Glomerular visceral epithelial cell (primary cell): Measurements from ENCODE around the gene CRTC3.
"Not testable (repeated sequence)": the region's sequence is repeated elsewhere in the genome, so short reads cannot be mapped to it uniquely, and the experiment has no call there.

Source experiments
- DNase-seq: peaks from one replicate; pipeline ENCODE4 v3.0.0-alpha.2; 2016; ENCODE audit errors: extremely low spot score

CRTC3 gene, protein sequence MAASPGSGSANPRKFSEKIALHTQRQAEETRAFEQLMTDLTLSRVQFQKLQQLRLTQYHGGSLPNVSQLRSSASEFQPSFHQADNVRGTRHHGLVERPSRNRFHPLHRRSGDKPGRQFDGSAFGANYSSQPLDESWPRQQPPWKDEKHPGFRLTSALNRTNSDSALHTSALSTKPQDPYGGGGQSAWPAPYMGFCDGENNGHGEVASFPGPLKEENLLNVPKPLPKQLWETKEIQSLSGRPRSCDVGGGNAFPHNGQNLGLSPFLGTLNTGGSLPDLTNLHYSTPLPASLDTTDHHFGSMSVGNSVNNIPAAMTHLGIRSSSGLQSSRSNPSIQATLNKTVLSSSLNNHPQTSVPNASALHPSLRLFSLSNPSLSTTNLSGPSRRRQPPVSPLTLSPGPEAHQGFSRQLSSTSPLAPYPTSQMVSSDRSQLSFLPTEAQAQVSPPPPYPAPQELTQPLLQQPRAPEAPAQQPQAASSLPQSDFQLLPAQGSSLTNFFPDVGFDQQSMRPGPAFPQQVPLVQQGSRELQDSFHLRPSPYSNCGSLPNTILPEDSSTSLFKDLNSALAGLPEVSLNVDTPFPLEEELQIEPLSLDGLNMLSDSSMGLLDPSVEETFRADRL

DNA sequence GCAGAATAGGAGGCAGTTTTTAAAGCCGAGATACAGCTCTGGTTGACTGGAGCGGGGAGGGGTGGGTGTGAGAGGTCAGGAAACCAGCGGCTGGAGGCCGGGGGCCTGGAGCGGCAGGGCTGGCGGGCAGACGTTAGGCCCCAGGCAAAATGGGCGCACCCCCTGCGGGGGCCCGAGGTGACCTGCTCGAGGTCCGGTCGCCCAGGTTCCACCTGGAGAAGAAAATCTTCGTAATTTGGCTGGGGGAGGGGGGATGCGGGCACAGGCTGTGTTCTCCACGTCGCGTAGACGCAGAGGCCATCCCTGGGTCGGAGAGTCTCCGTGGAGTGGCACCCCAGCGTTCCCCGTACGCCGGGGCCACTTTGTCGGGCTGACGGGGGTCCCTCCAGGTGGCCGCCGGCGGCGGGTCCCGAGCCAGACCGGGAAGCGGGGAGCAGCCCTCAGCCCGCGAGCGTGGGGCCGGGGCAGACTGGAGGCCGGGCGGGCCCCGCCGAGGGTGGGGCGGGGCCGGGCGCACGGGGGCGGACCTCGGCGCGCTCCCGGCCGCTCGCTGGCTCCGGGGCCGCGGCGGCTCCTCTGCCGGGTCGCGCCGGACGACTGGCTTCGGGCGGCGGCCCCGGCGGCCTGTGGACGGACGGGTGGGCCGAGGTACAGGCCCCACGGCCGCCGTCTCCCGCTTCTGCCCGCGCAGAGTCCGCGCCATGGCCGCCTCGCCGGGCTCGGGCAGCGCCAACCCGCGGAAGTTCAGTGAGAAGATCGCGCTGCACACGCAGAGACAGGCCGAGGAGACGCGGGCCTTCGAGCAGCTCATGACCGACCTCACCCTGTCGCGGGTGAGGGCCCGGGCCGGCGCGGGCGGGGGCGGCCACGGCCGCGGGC, at the start of gene CRTC3:
CRTC3 (plus strand) TSS at position 553 of the 879 bp plus-strand sequence; CDS start at position 702, 149 bp downstream.
- peak; percentile 55 for DNase-seq

DNA sequence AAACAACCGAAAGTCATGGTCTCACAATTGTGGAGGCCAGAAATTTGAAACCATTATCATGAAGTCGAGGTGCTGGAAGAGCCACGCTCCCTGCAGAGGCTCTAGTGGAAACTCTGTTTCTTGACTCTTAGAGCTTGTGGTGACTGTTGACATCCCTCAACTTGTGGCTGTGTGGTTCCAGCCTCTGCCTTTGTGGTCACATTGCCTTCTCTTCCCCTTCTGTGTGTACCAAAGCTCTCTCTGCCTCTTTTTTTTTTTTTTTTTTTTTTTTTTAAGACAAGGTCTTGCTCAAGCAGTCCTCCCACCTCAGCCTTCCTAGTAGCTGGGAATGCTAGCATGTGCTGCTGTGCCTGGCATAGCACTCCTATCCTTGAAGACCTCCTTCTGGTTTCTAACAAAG, 48.7 kb upstream of the CRTC3 start:
- DNase-seq, result no peak

DNA sequence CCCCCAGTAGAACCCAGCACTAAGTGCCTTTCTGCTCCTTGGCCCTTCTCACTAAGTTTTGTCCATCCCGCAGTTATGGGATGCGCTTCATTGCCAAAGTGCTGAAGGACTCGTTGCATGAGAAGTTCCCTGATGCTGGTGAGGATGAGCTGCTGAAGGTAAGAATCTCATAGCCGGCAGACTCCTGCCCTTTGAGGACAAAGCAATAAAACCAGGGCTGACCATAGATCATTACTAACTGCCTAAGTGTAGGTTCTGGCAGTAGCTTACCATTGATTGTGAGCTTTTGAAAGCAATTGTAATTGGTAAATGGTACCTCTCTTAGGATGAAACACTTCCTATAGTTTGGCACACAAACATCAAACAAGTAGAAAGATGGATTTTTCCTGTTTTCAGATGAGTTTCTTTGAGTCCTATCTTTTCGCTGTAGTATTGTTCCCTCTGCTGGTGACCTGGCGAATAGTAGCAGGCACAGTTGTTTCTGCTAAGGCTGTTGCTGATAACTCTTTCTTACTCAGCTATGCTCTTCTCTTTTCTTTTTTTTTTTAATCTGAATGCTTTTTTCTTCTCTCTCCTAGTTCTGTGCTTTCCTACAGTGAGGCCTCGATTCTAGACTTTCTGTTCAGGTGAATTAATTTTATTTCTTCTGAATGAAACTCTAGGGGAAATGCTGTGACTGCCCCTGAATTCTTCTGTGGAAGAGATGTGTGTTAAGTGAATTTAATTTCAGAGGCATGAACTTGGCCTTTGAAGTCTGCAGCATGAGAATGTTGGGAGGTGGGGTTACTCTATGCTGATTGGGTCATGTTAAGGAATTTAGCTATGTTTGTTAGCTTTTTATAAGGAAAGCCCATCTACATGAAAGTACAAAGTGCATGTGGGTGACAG, 47.4 kb upstream of the CRTC3 start:
- DNase-seq, result peak; percentile 59

DNA sequence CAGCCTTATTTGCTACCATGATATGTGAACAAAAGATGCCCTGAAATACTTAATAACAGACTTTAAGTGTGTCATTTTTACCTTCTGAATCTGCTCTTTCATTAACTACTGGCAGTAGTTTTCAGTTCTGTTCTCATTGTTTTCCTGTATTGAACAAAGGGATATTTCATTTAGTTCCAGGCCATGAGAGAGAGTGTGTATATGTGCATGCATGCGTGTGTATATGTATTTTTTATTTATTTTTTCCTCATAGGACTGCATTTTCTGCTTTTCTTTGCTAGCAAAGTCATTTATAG, 46.8 kb upstream of the CRTC3 start:
- no peak for DNase-seq

DNA sequence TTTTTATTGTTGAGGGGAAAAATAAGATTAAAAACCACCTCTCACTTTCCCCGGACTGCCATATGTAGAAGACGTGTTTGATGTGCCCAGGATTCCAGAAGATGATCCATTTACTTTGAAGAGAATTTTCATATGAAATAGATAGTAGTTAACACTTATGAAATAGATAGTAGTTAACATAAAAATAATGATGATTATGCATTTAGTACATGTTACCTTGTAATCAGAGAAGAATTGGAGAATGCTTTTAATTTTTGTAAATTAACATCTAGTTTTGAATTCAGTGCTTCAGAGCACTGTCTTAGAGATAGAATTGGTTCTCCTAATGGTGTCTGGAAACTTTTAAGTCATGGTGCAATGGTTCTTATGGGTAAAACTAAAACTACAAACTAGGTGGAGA, 46.1 kb upstream of the CRTC3 start:
- no peak for DNase-seq

DNA sequence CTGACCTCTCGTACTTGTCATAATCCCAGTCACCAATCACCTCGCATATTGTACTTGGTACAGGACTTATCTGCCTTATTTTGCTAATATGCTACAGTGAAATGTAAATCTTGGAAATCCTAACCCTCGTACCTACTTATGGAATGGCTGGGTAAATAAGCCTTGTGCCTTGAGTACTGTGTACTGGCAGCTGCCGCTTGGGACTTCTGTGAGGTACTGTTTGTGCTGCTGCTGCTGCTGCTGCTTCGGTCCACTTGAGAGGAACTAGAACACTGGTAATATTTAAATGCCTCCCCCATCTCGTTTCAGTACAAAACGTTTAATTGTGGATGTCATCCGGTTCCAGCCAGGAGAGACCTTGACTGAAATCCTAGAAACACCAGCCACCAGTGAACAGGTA, 42.5 kb upstream of the CRTC3 start:
- DNase-seq, result no peak

DNA sequence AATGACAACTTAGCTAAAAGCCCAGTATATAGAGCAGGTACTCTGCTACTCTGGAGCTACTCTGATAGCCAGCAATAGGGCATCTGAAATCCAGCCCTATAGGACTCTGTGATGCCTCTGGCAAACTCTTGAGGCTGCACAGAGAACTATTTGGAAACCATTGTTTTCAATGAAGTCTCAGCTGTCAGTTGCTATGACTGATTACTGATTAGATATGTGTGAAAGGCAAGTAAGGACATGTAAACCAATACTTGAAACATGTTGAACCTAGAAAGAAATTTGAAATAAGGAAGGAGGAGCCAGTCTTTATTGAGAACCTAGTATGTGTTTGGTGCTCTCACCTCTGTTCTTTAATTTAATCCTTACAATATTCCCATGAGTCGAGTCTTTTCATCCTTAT, 40.2 kb upstream of the CRTC3 start:
- no peak for DNase-seq

DNA sequence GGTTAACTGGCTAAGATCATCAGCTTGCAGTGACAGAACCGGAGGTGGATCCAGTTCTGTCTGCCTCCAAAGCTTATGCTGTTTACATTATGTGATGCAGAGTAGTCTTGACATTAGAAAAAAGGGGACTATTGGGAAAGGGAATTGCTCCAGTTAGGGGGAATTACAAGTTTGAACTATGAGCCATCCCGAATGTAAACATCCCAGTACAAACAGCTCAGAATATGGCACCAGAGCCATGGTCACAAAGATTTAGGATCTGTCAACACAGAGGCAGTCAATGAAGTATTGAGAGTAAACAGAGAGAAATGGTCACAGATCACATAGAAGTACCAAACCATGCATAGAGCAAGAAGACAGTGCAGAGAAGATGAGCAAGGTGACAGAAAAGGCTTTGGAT, 39.8 kb upstream of the CRTC3 start:
- no peak for DNase-seq

DNA sequence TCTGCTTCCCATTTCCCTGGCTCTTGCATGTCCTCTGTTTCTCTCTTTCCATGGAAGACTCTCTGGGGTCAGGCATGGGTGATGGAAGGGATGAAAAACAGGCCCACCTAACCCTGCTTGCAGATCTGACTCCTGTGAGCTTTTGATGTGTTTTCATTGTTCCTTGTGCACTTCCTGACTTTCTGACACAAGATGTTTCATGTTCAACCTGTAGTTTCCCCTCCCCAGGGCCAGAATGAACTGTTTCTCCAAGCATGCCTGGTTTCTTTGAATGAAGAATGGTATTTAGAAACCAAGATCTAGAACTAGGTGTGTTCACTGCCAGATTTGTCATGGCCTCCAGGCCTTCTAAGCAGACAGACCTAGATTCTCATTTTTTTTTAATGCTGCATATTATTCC, 36.1 kb upstream of the CRTC3 start:
- DNase-seq, result no peak

DNA sequence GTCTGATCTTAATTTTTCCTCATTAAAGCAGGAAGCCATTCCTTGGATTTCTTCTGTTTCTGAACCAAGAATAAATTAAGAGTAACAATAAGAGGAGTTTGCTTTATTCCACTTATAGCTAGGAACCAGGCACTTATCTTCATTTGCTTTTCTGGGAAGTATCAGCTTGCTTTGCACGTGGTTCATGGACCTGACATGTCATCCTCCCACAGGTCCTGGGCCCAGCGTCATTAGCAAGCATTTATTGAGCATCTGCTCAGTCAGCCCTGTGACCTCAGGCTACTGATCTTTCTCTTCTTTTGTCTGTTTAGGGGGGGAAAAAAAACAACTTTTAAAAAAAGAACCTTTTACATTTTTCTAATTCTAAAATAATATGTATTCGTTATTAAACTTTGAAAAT, 34.7 kb upstream of the CRTC3 start:
- DNase-seq, result no peak

DNA sequence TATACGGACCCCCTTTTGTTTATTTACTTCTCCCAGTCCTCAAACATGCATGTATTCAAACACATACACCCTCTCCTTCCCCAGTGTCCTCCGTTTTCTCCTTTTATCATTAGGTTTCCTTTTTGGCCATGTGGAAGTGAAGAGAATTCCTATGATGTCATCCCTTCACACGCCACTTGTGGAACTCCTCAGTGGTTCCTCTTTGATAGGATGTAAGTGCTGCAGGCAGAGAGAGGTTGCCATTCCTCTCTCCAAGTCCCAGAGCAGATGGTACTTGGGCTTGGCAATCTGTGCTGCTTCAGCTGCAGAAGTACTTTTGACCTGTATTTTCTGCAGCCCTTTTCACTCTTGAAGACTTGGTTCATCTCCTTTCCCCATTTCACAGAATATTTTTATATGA, 32.9 kb upstream of the CRTC3 start:
- no peak for DNase-seq

DNA sequence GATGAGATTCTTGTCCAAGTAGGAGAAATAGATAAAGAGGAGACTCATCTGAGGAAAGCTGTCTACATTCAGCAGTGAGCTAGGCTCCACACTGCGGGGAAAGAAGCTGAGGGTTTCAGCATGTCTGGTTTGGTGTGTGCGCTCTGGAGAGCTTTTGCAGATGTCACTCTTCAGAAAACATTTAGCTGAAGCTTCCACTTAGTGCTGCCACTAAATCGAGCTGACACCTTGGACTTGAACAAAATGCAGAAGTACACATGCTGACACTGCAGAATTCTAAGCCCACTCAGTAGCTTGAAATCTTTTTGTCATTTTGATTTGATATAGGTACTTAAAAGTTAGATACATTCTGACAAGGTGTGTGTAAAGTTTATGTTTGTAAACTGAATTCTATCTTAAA, 32.3 kb upstream of the CRTC3 start:
- no peak for DNase-seq

DNA sequence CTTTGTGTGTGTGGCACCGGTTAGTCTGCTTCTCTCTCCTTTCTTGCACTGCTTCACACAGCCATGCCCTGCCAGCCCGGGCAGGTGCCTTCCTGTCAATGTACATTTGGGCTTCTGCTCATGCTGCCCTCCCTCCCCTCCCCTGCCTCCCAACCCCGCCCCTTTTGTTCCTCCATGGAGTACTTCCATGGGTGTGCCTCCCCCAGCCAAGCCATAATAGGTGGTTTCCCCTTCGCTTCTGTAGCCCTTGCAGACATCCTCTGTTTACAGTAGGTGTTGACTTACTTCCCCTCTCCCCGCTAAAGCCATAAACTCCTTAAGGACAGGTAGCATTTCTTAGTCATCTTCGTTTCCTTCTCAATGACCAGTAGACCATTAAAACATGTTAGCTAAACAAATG, 31.8 kb upstream of the CRTC3 start:
- DNase-seq, result no peak

DNA sequence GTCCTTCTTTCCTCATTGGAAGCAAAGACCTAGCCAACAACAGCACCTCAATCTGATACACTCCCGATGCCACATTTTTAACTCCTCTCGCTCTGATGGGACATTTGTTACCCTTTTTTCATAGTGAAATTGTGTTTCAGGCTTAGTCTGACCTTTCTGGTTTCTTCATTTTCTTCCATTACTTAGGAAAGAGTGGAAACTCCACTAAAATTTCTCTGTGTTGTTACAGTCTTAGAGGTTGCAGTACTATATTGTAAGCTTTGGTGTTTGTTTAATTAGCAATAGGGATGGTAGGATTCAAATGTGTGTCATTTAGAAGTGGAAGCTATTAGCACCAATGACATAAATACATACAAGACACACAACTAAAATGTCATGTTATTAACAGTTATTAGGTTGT, 29.6 kb upstream of the CRTC3 start:
- no peak for DNase-seq

DNA sequence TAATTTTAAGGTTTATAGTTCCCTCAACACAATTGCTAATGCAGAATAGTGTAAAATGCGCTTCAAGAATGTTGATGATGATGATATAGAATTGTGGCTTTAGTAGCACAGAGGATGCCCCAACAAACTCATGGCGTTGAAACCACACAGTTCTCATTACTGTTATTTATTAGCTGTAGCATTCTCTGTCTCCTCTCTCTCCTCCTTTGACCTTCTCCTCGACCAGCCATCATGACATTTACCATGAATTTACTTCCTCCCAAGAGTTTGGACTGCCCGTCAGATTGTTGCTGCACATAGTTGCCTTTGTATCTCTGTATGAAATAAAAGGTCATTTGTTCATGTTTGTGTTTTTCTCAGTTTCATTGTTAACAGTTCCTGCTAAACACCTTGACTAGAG, 27.8 kb upstream of the CRTC3 start:
- DNase-seq, result no peak

DNA sequence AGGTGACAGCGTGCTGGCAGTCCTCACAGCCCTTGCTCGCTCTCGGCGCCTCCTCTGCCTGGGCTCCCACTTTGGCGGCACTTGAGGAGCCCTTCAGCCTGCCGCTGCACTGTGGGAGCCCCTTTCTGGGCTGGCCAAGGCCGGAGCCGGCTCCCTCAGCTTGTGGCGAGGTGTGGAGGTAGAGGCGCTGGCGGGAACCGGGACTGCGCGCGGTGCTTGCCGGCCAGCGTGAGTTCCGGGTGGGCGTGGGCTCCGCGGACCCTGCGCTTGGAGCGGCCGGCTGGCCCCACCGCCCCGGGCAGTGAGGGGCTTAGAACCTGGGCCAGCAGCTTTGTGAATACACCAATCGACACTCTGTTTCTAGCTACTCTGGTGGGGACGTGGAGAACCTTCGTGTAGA, 18.9 kb upstream of the CRTC3 start:
- DNase-seq, result not testable (repeated sequence)

DNA sequence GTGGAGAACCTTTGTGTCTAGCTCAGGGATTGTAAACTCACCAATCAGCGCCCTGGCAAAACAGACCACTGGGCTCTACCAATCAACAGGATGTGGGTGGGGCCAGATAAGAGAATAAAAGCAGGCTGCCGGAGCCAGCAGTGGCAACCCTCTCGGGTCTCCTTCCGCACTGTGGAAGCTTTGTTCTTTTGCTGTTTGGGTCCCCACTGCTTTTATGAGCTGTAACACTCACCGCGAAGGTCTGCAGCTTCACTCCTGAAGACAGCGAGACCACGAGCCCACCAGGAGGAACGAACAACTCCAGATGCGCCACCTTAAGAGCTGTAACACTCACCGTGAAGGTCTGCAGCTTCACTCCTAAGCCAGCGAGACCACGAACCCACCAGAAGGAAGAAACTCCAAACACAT, 18.5 kb upstream of the CRTC3 start:
- not testable (repeated sequence) for DNase-seq

DNA sequence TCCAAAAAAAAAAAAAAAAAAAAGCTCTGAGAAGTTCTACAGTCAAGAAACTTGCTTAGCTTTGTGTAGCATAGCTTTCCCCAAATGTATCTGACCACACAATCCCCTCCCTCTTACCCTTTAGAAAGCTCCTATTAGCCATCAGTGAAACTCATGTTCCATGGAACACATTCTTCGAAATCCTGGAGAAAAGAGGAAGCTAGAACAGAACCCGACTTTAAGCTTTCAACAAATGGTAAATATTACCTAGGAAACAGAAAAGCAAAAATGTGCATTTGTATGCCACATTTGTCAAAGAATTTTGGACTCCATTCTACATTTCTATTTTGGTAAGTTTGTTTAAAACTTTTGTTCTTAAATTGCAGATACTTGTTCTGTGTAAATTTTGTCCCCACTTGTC, 17.4 kb upstream of the CRTC3 start:
- no peak for DNase-seq

DNA sequence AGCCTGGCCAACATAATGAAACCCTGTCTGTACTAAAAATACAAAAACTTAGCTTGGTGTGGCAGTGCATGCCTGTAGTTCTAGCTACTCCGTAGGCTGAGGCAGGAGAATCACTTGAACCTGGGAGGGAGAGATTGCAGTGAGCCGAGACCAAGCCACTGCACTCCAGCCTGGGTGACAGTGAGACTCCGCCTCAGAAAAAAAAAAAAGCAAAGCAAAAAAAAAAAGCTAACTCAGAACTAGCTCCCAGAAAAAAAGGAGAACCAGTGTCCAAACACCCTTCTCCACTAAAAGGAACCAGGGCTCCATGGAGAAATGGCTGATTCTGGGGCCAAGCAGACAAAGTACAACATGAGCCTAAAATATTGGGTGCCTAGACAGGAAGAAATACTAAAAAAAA, 16.7 kb upstream of the CRTC3 start:
- DNase-seq, result no peak

DNA sequence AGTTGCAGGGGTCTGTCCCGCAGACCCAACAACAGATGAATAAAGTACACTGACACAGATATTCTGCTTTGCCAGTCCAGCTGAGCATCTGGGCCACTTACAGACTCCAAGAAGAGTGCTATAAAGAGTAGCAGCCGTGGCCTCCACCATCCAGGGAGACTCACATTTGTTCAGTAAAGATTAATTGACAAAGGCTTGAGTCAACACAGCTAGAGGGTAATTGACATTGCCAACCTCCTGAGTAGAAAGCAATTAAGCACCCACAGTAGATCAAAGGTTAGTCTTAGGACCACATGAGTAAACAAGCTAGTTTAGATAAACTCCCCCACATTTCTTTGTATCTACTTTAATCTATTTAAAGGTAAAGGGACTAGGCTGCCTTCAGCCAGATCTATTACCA, 16.3 kb upstream of the CRTC3 start:
- DNase-seq, result no peak

DNA sequence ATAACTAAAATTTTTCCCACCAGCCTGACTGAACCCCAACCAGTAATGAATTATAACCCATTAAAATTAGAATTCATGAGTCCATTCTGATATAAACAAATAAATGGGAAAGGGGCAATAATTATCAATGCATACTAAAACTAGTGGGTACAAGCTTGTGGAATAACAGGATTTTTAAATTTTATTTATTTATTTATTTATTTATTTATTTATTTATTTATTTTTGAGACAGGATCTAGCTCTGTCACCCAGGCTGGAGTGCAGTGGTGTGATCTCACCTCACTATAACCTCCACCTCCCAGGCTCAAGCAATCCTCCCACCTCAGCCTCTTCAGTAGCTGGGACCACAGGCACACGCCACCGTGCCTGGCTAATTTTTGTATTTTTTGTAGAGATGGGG, 15.8 kb upstream of the CRTC3 start:
- DNase-seq, result not testable (repeated sequence)

DNA sequence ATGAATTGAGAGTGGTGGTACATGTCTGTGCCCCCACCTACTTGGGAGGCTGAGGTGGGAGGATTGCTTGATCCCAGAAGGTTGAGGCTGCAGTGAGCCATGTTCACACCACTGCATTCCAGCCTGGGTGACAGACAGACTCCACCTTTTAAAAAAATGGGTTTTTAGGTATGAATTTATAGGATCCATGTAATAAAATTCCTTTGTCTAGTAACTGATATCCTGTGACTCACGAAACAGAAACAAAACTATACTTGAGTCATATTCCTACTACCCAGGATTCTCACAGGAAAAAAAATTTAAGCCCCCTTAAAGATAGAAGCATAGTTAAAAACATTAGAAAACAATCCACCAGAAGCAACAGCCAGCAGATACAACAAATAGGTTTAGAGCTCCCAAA, 10.0 kb upstream of the CRTC3 start:
- no peak for DNase-seq
